HEK293 (cell line): ENCODE measurements around the gene LGALS12.

Experiments used
- CTCF ChIA-PET: fragments of 350-600 bp; formaldehyde crosslinking; extraction: SDS; loops from one replicate; lab custom pipeline; 2021; ENCODE audit warnings: antibody characterized with exemption; lab: Yijun Ruan, JAX
- POLR2A ChIA-PET: fragments of 300-600 bp; formaldehyde crosslinking; extraction: SDS; loops from one replicate; lab custom pipeline; 2020; ENCODE audit warnings: antibody characterized with exemption, inconsistent platforms; lab: Yijun Ruan, JAX
- H3K27ac ChIP-seq: fragments of 200-500 bp; sonication (Bioruptor generic); 2 replicates; pipeline ENCODE4 v1.5.1; 2014; ENCODE audit warnings: low read depth, low read length, control low read depth, inconsistent platforms; ENCODE audit errors: extremely low read depth
- H3K36me3 ChIP-seq, 2 experiments: fragments of 200-500 bp in 1 of 2; sonication (Bioruptor generic) in 1 of 2; 1 replicate in 1 of 2; 2 replicates in 1 of 2; pipeline ENCODE4 v1.5.1; 2014 to 2017; ENCODE audit warnings: inconsistent platforms in 2 of 2, low read length in 2 of 2; ENCODE audit not compliant: control insufficient read depth in 2 of 2, insufficient read depth in 1 of 2
- H3K4me1 ChIP-seq: fragments of 200-500 bp; sonication (Bioruptor generic); 2 replicates; pipeline ENCODE4 v1.5.1; 2014; ENCODE audit warnings: mild to moderate bottlenecking, low read length, inconsistent platforms; ENCODE audit not compliant: control insufficient read depth, insufficient read depth
- H3K4me3 ChIP-seq: 2 replicates; pipeline ENCODE4 v1.5.1; 2011; ENCODE audit warnings: low read depth, mild to moderate bottlenecking, control low read depth, low read length, moderate library complexity
- H3K9me3 ChIP-seq: fragments of 200-500 bp; sonication (Bioruptor generic); 2 replicates; pipeline ENCODE4 v1.5.1; 2014; ENCODE audit warnings: low read depth, low read length, inconsistent platforms; ENCODE audit not compliant: control insufficient read depth, insufficient read depth
- GLIS2 ChIP-seq: fragments of 450-650 bp; formaldehyde crosslinking; IDR thresholded peaks from 2 replicates; pipeline ENCODE4 v1.5.1; 2016; ENCODE audit warnings: missing biosample characterization, missing genetic modification characterization
- KLF1 ChIP-seq: fragments of 450-650 bp; formaldehyde crosslinking; IDR thresholded peaks from 2 replicates; pipeline ENCODE4 v1.5.1; 2016; ENCODE audit warnings: missing biosample characterization, missing genetic modification characterization
- PRDM6 ChIP-seq: fragments of 450-650 bp; formaldehyde crosslinking; IDR thresholded peaks from 2 replicates; pipeline ENCODE4 v1.5.1; 2017; ENCODE audit warnings: missing biosample characterization, missing genetic modification characterization
- SCRT2 ChIP-seq: fragments of 450-650 bp; formaldehyde crosslinking; IDR thresholded peaks from 2 replicates; pipeline ENCODE4 v1.5.1; 2016; ENCODE audit warnings: missing biosample characterization, missing genetic modification characterization
- ZBTB17 ChIP-seq: fragments of 450-650 bp; formaldehyde crosslinking; IDR thresholded peaks from 2 replicates; pipeline ENCODE4 v1.5.1; 2016; ENCODE audit warnings: missing biosample characterization, missing genetic modification characterization
- ZBTB6 ChIP-seq: fragments of 450-650 bp; formaldehyde crosslinking; IDR thresholded peaks from 2 replicates; pipeline ENCODE4 v1.5.1; 2017; ENCODE audit warnings: missing biosample characterization, missing genetic modification characterization
- ZFP69B ChIP-seq: fragments of 450-650 bp; formaldehyde crosslinking; IDR thresholded peaks from 2 replicates; pipeline ENCODE4 v1.5.1; 2016; ENCODE audit warnings: missing biosample characterization, missing genetic modification characterization
- ZNF155 ChIP-seq: fragments of 450-650 bp; formaldehyde crosslinking; IDR thresholded peaks from 2 replicates; pipeline ENCODE4 v1.5.1; 2016; ENCODE audit warnings: missing biosample characterization, missing genetic modification characterization
- ZNF175 ChIP-seq: fragments of 450-650 bp; formaldehyde crosslinking; IDR thresholded peaks from 2 replicates; pipeline ENCODE4 v1.5.1; 2016; ENCODE audit warnings: missing biosample characterization, missing genetic modification characterization
- ZNF19 ChIP-seq: fragments of 450-650 bp; formaldehyde crosslinking; IDR thresholded peaks from 2 replicates; pipeline ENCODE4; 2016; ENCODE audit warnings: missing biosample characterization, missing genetic modification characterization, low read depth
- ZNF223 ChIP-seq: fragments of 450-650 bp; formaldehyde crosslinking; IDR thresholded peaks from 2 replicates; pipeline ENCODE4 v1.5.1; 2016; ENCODE audit warnings: missing biosample characterization, missing genetic modification characterization
- ZNF366 ChIP-seq: fragments of 450-650 bp; formaldehyde crosslinking; conservative IDR thresholded peaks from 2 replicates; pipeline ENCODE4 v1.5.1; 2016; ENCODE audit warnings: missing biosample characterization, missing genetic modification characterization
- ZNF37A ChIP-seq: fragments of 450-650 bp; IDR thresholded peaks from 2 replicates; pipeline ENCODE4 v1.5.1; 2018; ENCODE audit warnings: missing biosample characterization, missing genetic modification characterization
- ZNF521 ChIP-seq: fragments of 450-650 bp; formaldehyde crosslinking; IDR thresholded peaks from 2 replicates; pipeline ENCODE4 v1.5.1; 2017; ENCODE audit warnings: missing biosample characterization, mild to moderate bottlenecking, missing genetic modification characterization
- ZNF530 ChIP-seq: fragments of 450-650 bp; formaldehyde crosslinking; IDR thresholded peaks from 2 replicates; pipeline ENCODE4 v1.5.1; 2016; ENCODE audit warnings: low read depth, missing biosample characterization, missing genetic modification characterization
- ZNF558 ChIP-seq: fragments of 450-650 bp; formaldehyde crosslinking; IDR thresholded peaks from 2 replicates; pipeline ENCODE4 v1.5.1; 2016; ENCODE audit warnings: missing biosample characterization, missing genetic modification characterization
- ZNF677 ChIP-seq: fragments of 450-650 bp; IDR thresholded peaks from 2 replicates; pipeline ENCODE4 v1.5.0; 2018; ENCODE audit warnings: missing biosample characterization, mild to moderate bottlenecking, missing genetic modification characterization, moderate library complexity
- ZNF701 ChIP-seq: fragments of 450-650 bp; formaldehyde crosslinking; IDR thresholded peaks from 2 replicates; pipeline ENCODE4 v1.5.1; 2016; ENCODE audit warnings: missing biosample characterization, missing genetic modification characterization
- ZNF707 ChIP-seq: fragments of 450-650 bp; formaldehyde crosslinking; IDR thresholded peaks from 2 replicates; pipeline ENCODE4 v1.5.1; 2016; ENCODE audit warnings: missing biosample characterization, missing genetic modification characterization
- ZNF76 ChIP-seq: fragments of 450-650 bp; formaldehyde crosslinking; IDR thresholded peaks from 2 replicates; pipeline ENCODE4; 2016; ENCODE audit warnings: low read depth, missing biosample characterization, missing genetic modification characterization, borderline replicate concordance
- ZNF830 ChIP-seq: fragments of 450-650 bp; IDR thresholded peaks from 2 replicates; pipeline ENCODE4 v1.5.0; 2018; ENCODE audit warnings: missing biosample characterization, missing genetic modification characterization, low read depth, mild to moderate bottlenecking, moderate library complexity
- ZSCAN23 ChIP-seq: fragments of 450-650 bp; formaldehyde crosslinking; IDR thresholded peaks from 2 replicates; pipeline ENCODE4 v1.5.1; 2016; ENCODE audit warnings: missing biosample characterization, missing genetic modification characterization
- TF ChIP-seq, protein P1 (sequence below): fragments of 450-650 bp; formaldehyde crosslinking; IDR thresholded peaks from 2 replicates; pipeline ENCODE4 v1.5.1; 2016; ENCODE audit warnings: missing biosample characterization, missing genetic modification characterization
- TF ChIP-seq, protein P2 (sequence below): fragments of 450-650 bp; formaldehyde crosslinking; IDR thresholded peaks from 2 replicates; pipeline ENCODE4 v1.5.0; 2017; ENCODE audit warnings: missing biosample characterization, missing genetic modification characterization, borderline replicate concordance
- TF ChIP-seq, protein P3 (sequence below): fragments of 450-650 bp; formaldehyde crosslinking; IDR thresholded peaks from 2 replicates; pipeline ENCODE4 v1.5.1; 2016; ENCODE audit warnings: missing biosample characterization, missing genetic modification characterization

Gene LGALS12

GRCh38 chr11:63485777-63486176, 20.1 kb upstream of the LGALS12 start:
- H3K27ac ChIP-seq, result no peak overlapping the region
- ChIA-PET POLR2A (no interaction called here), CTCF (no interaction called here)
- no peaks in the 10 kb centered on the region for H3K9me3 ChIP-seq
- no peak overlapping the region for H3K4me3 ChIP-seq
- no peaks in the 10 kb centered on the region for H3K36me3 ChIP-seq
- H3K4me1 ChIP-seq, result no peaks in the 10 kb centered on the region
- TF ChIP-seq ZNF175 (tag by site-specific recombination), result no peak
- TF ChIP-seq ZNF707 (tag by site-specific recombination), result no peak
- TF ChIP-seq ZSCAN23 (tag by site-specific recombination), result no peak
- no peak for TF ChIP-seq GLIS2 (tag by site-specific recombination)
- no peak for TF ChIP-seq ZNF701
- TF ChIP-seq ZNF76 (tag by site-specific recombination), result no peak
- TF ChIP-seq SCRT2 (tag by site-specific recombination), result no peak
- no peak for TF ChIP-seq PRDM6 (tag by site-specific recombination)
- no peak for TF ChIP-seq ZNF155
- TF ChIP-seq ZNF37A (tag by site-specific recombination), result no peak
- no peak for TF ChIP-seq ZNF19 (tag by site-specific recombination)
- no peak for TF ChIP-seq ZNF223
- TF ChIP-seq ZBTB6, result no peak
- TF ChIP-seq ZNF521 (tag by site-specific recombination), result no peak
- TF ChIP-seq ZBTB17 (tag by site-specific recombination), result no peak
- TF ChIP-seq, protein P1, sequence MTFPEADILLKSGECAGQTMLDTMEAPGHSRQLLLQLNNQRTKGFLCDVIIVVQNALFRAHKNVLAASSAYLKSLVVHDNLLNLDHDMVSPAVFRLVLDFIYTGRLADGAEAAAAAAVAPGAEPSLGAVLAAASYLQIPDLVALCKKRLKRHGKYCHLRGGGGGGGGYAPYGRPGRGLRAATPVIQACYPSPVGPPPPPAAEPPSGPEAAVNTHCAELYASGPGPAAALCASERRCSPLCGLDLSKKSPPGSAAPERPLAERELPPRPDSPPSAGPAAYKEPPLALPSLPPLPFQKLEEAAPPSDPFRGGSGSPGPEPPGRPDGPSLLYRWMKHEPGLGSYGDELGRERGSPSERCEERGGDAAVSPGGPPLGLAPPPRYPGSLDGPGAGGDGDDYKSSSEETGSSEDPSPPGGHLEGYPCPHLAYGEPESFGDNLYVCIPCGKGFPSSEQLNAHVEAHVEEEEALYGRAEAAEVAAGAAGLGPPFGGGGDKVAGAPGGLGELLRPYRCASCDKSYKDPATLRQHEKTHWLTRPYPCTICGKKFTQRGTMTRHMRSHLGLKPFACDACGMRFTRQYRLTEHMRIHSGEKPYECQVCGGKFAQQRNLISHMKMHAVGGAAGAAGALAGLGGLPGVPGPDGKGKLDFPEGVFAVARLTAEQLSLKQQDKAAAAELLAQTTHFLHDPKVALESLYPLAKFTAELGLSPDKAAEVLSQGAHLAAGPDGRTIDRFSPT (tag by site-specific recombination), result no peak
- TF ChIP-seq ZNF558 (tag by site-specific recombination), result no peak
- no peak for TF ChIP-seq ZNF677 (tag by site-specific recombination)

DNA sequence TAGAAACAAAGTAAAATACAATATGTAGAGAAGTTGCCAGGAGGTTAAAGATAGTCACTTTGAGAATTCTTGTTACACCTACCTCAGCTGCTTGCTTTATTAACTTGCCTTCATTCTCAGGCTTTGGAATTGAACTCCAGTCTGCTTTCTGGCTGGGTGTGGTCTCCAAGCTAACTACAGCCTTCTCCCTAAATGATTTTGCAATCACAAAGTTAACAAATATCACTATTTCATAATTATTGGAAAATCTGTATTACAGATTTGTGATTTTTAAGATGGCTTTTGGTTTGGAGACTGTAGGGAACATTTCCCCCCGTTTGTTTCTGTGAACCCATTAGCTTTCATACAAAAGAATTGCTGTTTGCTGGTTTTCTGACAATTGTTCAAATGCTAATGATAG, 17.1 kb upstream of the LGALS12 start:
- H3K4me1 ChIP-seq, result no peaks in the 10 kb centered on the region
- H3K4me3 ChIP-seq, result no peak overlapping the region
- no peaks in the 10 kb centered on the region for H3K36me3 ChIP-seq
- TF ChIP-seq ZNF530, result no peak
- TF ChIP-seq, protein P2, sequence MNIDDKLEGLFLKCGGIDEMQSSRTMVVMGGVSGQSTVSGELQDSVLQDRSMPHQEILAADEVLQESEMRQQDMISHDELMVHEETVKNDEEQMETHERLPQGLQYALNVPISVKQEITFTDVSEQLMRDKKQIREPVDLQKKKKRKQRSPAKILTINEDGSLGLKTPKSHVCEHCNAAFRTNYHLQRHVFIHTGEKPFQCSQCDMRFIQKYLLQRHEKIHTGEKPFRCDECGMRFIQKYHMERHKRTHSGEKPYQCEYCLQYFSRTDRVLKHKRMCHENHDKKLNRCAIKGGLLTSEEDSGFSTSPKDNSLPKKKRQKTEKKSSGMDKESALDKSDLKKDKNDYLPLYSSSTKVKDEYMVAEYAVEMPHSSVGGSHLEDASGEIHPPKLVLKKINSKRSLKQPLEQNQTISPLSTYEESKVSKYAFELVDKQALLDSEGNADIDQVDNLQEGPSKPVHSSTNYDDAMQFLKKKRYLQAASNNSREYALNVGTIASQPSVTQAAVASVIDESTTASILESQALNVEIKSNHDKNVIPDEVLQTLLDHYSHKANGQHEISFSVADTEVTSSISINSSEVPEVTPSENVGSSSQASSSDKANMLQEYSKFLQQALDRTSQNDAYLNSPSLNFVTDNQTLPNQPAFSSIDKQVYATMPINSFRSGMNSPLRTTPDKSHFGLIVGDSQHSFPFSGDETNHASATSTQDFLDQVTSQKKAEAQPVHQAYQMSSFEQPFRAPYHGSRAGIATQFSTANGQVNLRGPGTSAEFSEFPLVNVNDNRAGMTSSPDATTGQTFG (tag by site-specific recombination), result no peak
- TF ChIP-seq, protein P3, sequence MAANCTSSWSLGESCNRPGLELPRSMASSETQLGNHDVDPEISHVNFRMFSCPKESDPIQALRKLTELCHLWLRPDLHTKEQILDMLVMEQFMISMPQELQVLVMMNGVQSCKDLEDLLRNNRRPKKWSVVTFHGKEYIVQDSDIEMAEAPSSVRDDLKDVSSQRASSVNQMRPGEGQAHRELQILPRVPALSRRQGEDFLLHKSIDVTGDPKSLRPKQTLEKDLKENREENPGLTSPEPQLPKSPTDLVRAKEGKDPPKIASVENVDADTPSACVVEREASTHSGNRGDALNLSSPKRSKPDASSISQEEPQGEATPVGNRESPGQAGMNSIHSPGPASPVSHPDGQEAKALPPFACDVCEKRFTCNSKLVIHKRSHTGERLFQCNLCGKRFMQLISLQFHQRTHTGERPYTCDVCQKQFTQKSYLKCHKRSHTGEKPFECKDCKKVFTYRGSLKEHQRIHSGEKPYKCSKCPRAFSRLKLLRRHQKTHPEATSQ (tag by site-specific recombination), result no peak
- TF ChIP-seq ZNF366 (tag by site-specific recombination), result no peak
- no peak for TF ChIP-seq ZFP69B (tag by site-specific recombination)
- TF ChIP-seq ZNF830, result no peak
- no peak for TF ChIP-seq KLF1 (tag by site-specific recombination)
- no peaks in the 10 kb centered on the region for H3K9me3 ChIP-seq
- POLR2A ChIA-PET, result no interaction called here
- H3K27ac ChIP-seq, result no peak overlapping the region
- CTCF ChIA-PET, result interaction anchor here (1.3 to 3.9 kb wide), 2 partner anchors 8 to 10 kb away, joined by 3 to 15 read pairs; no protein-coding TSS in a partner anchor
